GM18507 (cell line): ENCODE measurements around the gene ATP12A.

Experiments
- DNase-seq: peaks from one replicate; pipeline ENCODE4 v3.0.0; 2011; ENCODE audit warnings: low read depth; ENCODE audit not compliant: insufficient read length; ENCODE audit errors: extremely low spot score
- FAIRE-seq: peaks from 2 replicates; lab custom pipeline; 2011; peaks lifted over from hg19 to GRCh38; lab: Jason Lieb, UNC

Gene ATP12A

DNA sequence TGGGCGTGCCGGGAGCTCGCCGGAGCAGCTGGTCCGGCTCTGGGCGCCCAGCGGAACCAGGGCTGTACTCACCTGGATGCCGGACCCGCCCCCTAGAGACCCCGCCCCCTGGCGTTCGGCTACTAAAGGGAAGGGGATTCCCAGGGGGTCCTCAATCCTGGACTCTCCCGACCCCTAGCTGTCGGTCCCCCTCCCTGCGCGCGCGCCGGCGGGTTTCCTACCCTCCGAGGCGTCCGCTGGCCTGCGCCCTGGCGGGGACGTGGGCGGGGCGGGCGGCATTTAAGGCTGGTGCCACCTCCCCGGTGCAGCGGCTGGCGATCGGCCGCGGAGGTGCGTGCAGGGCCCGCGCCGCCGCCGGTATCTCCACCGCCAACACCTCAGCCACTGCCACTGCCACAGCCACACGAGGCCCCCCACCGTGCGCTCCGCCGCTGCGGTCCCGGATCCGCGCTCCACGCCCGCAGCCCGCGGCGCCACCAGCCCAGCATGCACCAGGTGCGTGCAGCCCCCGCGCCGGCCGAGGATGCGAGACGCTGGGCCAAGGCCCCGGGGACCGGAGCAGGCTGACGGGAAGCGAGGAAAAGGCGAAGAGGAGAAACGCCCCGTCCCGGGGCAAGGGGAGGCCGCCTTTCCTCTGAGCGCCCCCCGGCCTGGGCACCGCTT lies at the start of gene ATP12A:
Gene ATP12A (plus strand): TSS at position 151 of the 663 bp plus-strand sequence. CDS start 336 bp downstream, at position 487.
- FAIRE-seq (no peak), DNase-seq (no peak)

DNA sequence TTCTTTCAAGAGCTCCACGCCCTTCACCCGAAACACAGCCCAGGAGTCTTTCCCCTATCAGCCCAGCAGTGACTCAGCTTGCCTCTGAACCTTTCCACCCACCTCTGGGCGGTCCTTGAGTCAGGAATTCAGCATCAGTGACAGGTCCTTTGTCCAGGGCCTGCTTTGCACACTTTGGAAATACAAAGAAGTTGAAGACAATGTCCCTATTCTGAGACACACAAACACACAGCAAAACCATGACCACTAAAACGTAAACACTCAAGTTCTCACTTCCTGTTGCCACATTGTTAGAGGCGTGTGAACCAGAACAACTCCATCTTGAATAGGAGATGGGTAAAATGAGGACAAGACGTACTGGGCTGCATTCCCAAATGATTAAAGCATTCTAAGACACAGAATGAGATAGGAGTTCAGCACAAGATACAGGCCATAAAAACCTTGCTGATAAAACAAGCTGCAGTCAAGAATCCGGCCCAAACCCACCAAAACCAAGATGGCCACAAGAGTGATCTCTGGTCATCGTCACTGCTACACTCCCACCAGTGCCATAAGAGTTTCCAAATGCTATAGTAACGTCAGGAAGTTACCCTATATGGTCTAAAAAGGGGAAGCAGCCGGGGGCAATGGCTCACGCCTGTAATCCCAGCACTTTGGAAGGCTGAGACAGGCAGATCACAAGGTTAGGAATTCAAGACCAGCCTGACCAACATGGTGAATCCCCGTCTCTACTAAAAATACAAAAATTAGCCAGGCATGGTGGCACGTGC lies 49.2 kb upstream of the ATP12A start:
- FAIRE-seq = no peak
- DNase-seq = no peak

- DNase-seq = no peak
- FAIRE-seq = no peak
Measured at GRCh38 chr13:24631922-24632321, 48.3 kb upstream of the ATP12A start.

- no peak for FAIRE-seq
- no peak for DNase-seq
Measured at GRCh38 chr13:24632382-24633121, 47.7 kb upstream of the ATP12A start.

- FAIRE-seq = no peak
- no peak for DNase-seq
Measured at GRCh38 chr13:24636776-24637175, 43.4 kb upstream of the ATP12A start.

GRCh38 chr13:24638096-24638495 lies 42.1 kb upstream of the ATP12A start:
- FAIRE-seq (no peak), DNase-seq (no peak)

- FAIRE-seq = no peak
Measured at GRCh38 chr13:24640752-24641151, 39.5 kb upstream of the ATP12A start.

GRCh38 chr13:24642219-24642618 lies 38.0 kb upstream of the ATP12A start:
- DNase-seq (no peak), FAIRE-seq (no peak)

More at GRCh38 chr13:24640752-24641151, 39.5 kb upstream of the ATP12A start:
- no peak for DNase-seq

DNA sequence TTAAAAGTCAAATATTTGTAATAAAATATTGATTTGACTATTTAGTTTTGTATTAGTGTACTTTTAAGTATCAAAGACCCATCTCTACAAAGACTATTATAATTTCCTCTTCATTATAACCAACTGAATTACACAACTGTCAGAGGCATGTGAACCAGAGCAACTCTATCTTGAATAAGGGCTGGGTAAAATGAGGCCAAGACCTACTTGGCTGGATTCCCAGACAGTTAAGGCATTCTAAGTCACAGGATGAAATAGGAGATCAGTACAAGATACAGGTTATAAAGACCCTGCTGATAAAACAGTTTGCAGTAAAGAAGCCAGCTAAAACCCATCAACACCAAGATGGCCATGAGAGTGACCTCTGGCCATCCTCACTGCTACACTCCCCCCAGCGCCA lies 36.2 kb upstream of the ATP12A start:
- DNase-seq = no peak

GRCh38 chr13:24648271-24648670 lies 31.9 kb upstream of the ATP12A start:
- no peak for DNase-seq
- FAIRE-seq = no peak

More for the DNA sequence above, 36.2 kb upstream of the ATP12A start:
- no peak for FAIRE-seq

GRCh38 chr13:24648983-24649687 lies 31.1 kb upstream of the ATP12A start:
- no peak for FAIRE-seq

DNA sequence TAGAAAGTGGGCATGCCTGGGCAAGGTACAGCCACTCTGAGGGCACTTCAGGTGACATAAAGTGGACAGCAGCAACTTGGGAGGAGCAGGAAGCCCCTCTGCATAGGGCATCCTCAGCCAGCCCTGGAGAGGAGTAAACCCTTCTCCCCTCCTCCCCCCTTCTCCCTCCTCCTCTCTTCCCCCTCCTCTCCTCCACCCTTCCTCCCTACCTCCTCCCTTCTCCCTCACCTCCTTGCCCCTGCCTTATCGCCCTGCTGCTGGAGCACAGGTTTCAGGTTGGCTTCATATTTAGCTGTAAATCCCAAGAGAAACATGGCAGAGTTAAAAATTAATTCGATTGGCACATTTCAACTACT lies 30.5 kb upstream of the ATP12A start:
- FAIRE-seq (peak; percentile 54), DNase-seq (no peak)

More at GRCh38 chr13:24648983-24649687, 31.1 kb upstream of the ATP12A start:
- DNase-seq = no peak

DNA sequence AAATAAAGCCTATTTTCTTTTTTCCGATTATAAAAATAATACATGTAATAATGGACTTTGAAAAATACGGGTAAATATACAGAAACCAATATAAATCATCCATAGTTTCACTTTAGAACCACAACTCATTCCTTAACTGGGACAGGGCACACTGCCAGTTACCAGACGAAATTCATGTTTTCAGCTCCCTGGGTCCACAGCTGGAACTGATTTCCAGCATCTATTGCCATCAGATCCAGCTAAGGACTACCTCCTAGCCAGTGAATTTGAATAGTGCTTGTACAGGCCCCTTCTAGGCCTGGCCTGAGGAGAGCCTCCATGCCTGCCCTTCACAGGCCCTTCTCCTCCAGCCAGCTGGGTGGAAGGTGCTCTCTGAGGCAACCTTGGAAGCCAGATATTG lies 30.0 kb upstream of the ATP12A start:
- FAIRE-seq (no peak), DNase-seq (no peak)

DNA sequence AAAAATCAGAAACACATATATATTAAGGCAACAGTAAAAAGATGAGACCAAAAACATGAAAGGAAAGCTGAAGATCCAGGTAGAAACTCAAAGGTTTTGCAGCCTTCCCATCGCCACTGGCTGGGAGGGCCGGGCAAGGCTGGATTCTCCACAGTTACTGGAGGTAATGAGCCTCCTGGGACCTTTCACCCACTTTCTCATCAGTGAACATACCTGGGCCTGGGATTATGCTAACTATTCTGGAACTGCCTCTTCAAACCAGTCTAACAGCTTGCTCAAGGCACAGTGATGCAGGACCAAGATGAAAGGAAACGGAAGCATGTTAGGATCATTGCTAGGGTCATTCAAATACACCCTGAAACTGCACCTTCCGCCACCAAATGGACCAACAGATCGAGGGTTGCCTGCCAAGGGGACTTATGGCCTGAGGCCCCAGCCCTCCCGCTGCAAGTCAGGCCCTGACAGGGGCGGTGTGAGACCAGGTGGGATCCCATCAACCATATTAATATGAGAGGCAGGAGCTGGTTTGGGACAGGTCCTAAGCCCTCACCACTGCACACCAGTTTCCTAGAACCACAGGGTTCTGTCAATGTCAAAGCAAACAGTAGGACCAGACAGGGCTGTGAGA lies 28.4 kb upstream of the ATP12A start:
- no peak for DNase-seq
- FAIRE-seq = no peak

GRCh38 chr13:24652359-24652758 lies 27.8 kb upstream of the ATP12A start:
- DNase-seq (no peak), FAIRE-seq (no peak)

GRCh38 chr13:24654741-24655140 lies 25.5 kb upstream of the ATP12A start:
- FAIRE-seq (no peak), DNase-seq (no peak)

DNA sequence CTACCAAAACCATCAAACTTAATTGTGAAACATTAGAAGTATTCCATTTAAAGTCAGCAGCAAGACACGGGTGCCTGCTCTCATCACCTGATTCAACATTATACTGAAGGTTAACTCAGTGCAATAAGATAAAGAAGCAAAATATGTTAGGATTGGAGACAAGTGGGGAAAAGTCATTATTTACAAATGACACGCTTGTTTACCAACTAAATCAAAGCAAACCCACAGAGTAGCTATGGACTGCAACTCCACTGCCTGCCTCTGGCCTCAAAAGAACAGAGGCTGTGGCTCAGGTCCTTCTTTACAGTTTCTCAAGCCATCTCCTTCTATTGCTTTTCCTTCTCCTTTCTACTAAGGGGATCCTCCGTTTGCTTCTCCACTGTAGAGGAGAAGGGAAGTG lies 21.0 kb upstream of the ATP12A start:
- FAIRE-seq = no peak
- DNase-seq = no peak

DNA sequence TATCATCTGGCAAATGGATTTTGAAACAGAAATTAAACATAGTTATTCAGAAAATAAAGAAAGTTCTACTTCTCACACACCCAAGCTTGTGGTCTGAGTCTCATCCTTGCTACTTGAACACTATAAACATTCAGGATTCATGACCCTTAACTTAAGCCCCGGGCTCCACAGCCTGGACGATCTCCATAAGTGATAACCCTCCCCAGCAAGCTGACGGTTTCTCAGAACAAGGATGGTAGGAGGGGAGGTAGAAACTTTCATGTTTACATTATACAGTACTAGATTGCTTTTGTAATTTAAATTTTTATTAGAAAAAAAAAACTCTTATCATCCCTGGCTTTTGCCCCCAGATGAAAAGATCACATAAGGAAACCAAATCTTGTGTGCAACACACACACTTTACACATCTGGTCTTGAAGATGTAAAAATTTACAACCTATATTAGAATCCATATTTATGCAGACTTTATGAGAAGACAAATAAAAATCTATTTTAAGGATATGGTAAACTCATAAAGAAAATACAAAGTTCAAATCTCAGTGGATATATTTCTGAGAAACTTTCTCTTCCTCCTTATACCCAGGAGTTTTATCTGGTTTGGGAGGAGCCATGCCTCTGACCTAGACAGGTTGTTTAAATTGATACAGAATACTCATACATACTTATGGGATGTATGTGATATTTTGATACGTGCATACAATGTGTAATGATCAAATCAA lies 20.0 kb upstream of the ATP12A start:
- no peak for FAIRE-seq
- no peak for DNase-seq

DNA sequence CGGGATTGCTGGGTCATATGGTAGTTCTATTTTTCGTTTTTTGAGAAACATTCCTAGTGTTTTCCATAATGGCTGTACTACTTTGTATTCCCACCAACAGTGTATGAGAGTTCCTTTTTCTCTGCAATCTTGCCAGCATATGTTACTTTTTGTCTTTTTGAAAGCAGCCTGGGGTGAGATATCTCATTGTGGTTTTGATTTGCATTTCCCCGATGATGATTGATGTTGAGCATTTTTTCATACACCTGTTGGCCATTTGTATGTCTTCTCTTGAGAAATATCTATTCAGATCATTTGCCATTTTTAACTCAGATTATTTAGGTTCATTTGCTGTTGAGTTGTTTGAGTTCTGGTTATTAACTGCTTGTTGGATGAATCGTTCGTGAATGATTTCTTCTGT lies 18.5 kb upstream of the ATP12A start:
- FAIRE-seq (peak; percentile 71), DNase-seq (no peak)
